ENCODE data around the gene OR51E1.

OR51E1 gene

DNA sequence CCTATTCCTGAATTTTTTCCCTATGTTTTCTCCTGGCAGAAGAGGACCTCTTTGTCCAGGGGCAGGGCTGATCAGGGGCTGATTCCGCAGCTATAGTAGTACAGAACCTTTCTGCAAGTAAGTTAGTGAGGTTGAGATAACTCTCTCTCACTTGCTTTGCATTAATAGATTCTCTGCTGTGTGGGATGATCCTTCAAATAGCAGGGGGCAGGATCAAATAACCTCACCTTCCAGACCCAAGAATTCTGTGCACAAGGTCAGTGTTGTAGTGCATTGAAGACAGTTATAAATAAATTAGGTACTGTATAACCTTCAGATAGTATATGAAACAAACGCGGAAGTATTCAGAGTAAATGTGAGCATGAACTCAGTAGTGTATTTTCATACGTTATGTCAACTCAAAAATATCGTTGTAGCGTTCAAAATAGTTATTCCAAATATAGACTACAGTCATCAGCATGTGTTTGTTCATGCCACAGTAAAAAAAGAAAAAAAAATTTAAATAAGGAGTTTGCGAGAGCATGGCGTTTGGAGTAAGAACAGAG, 61.1 kb downstream of the OR51E1 start:
- DNase-seq (ENCODE audit: low read depth in 4 of 4, low spot score in 1 of 4), result no peak

Data from stimulated activated CD4-positive, alpha-beta T cell treated with anti-CD3 and anti-CD28 coated beads, Interleukin-1b, Interleukin-23, amount 100 ng/mL, for 24 hours (primary cell).